Liver (tissue), 3 donors: ENCODE data around the gene RIC1.

Experiments used
- CTCF ChIP-seq: fragments of 150-350 bp; IDR thresholded peaks from 2 replicates; pipeline ENCODE4 v1.5.1; 2017; ENCODE audit warnings: improper control_type of control experiment, low read depth, low read length; ENCODE audit not compliant: missing input control
- NR2F2 ChIP-seq: IDR thresholded peaks from 2 replicates; pipeline ENCODE4 v1.6.1; 2016; ENCODE audit warnings: antibody characterized with exemption
- REST ChIP-seq: IDR thresholded peaks from 2 replicates; pipeline ENCODE4 v1.6.1; 2016; ENCODE audit warnings: antibody characterized with exemption, mild to moderate bottlenecking
- donor health status: healthy.
- donor health status: healthy.

GRCh38 chr9:5639816-5640215 is 10.9 kb downstream of the RIC1 start:
- TF ChIP-seq NR2F2: no peak
- TF ChIP-seq CTCF: no peak
- no peak for TF ChIP-seq REST
